ENCODE measurements around the gene PCBP3.

GRCh38 chr21:45721671-45722070 lies 78.1 kb downstream of the PCBP3 start:
- TF ChIP-seq ZNF274 (IDR thresholded peaks at IDR 0.05; ENCODE audit: low read depth, low read length), result no peak
- TF ChIP-seq YY1 (IDR thresholded peaks at IDR 0.05; ENCODE audit: insufficient read depth, insufficient read length), result no peak
